IPS-18c (cell line): ENCODE data around the gene NUP214.
"Not testable (repeated sequence)": the region's sequence is repeated elsewhere in the genome, so short reads cannot be mapped to it uniquely, and the experiment has no call there.

Source experiments
- H3K4me3 ChIP-seq: 2 replicates; pipeline ENCODE4 v1.7.0; 2013; ENCODE audit warnings: low read depth, mild to moderate bottlenecking, low read length, moderate library complexity; ENCODE audit not compliant: insufficient read depth
- H3K9me3 ChIP-seq: one replicate; pipeline ENCODE4 v1.6.1; 2013; ENCODE audit warnings: mild to moderate bottlenecking, low read length, moderate library complexity; ENCODE audit not compliant: control insufficient read depth, insufficient read depth

The NUP214 gene

GRCh38 chr9:131173995-131174394, 48.6 kb downstream of the NUP214 start:
- H3K4me3 ChIP-seq, result no peak overlapping the region
- no peaks in the 10 kb centered on the region for H3K9me3 ChIP-seq

- H3K4me3 ChIP-seq, result no peak overlapping the region
- H3K9me3 ChIP-seq, result no peaks in the 10 kb centered on the region
These were observed 49.4 kb downstream of the NUP214 start for GRCh38 chr9:131174681-131175239.

DNA sequence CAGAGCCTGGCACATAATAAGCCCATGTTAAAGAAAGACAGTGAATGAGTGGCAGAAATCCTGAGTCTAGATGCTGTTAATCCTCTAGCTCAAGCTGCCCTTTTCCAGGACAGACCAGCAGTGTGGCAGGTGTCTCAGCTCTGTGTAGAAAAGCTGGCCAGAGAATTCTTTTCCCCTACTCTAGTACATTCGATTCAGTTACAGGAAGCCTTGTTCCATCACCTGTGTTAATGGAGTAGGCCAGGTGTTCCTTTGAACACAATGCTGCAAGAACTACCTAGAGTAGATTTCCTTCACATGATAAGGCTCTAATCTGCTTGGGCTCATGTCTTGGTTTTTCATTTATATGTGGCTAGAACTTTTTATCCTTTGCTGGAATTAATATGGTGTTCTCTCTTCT, 52.5 kb downstream of the NUP214 start:
- H3K4me3 ChIP-seq, result no peak overlapping the region
- H3K9me3 ChIP-seq, result no peaks in the 10 kb centered on the region

- Histone ChIP-seq H3K9me3 (no peaks in the 10 kb centered on the region), H3K4me3 (no peak overlapping the region)
These were observed 53.0 kb downstream of the NUP214 start for GRCh38 chr9:131178382-131178781.

DNA sequence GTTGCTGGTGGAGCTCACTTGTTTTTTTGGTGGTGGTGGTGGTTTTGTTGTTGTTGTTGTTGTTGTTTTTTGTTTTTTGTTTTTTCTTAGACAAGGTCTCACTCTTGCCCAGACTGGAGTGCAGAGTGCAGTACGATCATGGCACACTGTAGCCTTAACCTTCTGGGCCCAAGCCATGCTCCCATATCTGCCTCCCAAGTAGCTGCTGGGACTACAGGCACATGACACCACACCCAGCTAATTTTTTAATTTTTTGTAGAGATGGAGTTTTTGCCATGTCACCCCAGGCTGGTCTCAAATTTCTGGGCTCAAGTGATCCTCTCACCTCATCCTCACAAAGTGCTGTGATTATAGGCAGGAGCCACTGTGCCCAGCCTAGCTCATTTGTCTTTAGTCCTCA, 53.5 kb downstream of the NUP214 start:
- Histone ChIP-seq H3K9me3 (no peaks in the 10 kb centered on the region), H3K4me3 (no peak overlapping the region)

DNA sequence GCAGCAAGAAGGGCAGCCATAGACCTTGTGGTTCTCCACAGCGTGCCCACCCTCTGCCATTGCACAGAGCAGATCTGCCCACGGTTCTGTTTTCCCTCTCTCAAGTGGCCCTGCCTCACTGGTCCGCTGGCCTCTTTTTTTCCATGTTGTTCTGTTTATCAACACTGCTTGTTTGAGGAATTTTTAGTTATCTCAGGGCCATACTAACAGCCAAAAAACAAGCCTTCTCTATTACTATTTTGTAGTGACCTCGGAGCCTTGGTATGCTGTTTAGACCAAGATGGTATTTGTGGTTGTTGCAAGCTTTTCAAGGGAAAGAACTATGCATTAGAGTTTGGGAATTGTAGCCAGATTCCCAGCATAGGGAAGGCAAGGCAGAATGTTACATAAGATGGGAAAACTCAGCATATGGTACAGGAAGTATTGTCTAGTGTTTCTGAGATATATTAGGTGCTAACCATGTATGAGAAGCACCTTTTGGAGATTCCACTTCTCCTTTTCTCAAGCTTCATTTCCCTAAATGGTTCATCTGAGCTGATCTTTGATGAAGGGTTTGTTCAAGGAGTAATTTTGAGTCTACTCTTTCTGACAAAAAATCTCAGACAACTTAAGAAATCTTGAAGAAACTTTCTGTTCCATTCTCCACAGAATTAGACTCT, 54.3 kb downstream of the NUP214 start:
- H3K4me3 ChIP-seq, result no peak overlapping the region

DNA sequence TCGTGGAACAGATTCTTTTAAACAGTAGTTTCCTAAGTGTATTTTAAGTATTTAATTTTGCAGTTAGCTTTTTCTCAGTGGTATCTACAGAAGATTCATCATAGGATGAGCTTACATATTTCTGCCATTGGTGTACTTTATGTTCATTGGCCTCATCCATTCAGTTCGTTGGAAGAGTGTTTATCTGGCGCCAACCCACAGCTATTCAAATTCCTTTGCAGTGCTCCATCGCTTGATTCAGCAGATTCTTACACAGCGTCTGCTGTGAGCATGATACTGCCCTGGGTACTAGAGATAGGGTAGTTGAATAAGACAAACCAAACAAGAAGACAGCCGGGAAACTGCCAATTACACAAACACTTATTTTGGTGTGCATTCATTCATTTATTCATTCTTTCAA, 55.1 kb downstream of the NUP214 start:
- no peak overlapping the region for H3K4me3 ChIP-seq
- no peaks in the 10 kb centered on the region for H3K9me3 ChIP-seq

More for the DNA sequence above, 54.3 kb downstream of the NUP214 start:
- no peaks in the 10 kb centered on the region for H3K9me3 ChIP-seq

DNA sequence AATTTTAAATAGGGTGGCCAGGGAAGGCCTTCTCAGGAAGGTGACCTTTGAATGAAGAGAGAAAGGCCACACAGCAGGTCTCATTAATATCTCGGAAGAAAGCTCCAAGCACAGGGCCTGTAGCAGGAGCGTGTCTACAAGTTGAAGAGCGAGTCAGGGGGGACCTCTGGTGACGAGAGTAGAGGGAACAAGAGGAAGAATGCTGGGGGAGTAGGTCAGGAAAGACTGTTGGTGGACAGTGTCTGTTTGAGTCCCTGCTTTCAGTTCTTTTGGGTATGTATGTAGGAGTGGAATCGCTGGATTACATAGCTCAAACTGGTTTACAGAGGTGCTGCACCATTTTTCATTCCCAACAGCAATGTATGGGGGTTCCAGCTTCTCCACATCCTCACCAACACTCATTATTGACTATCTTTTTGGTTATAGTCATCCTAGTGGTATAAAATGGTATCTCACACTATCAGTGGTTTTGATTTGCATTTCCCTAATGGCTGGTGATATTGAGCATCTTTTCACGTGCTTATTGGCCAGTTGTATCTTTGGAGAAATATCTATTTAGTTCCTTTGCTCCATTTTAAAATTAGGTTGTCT, 55.8 kb downstream of the NUP214 start:
- H3K4me3 ChIP-seq, result no peak overlapping the region
- no peaks in the 10 kb centered on the region for H3K9me3 ChIP-seq

DNA sequence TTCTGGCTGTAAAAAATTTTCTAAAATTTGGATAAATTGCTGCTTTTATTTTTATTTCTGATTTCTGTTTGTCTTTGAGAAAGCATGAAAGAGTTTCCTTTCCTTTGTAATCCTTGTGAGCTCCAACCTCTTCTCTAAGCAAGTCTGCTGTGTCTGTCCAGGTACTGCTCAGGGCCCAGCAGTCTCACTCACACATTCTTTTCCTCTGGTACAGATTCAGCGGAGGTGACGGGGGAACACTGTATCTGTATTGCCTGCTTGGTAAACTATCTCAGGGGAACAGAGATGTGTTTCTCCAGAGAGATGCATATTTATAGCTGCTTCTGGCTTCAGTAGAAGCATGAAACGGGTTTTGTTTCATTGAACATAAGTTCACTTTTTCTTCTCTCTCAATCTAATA, 60.5 kb downstream of the NUP214 start:
- no peaks in the 10 kb centered on the region for H3K9me3 ChIP-seq
- no peak overlapping the region for H3K4me3 ChIP-seq

DNA sequence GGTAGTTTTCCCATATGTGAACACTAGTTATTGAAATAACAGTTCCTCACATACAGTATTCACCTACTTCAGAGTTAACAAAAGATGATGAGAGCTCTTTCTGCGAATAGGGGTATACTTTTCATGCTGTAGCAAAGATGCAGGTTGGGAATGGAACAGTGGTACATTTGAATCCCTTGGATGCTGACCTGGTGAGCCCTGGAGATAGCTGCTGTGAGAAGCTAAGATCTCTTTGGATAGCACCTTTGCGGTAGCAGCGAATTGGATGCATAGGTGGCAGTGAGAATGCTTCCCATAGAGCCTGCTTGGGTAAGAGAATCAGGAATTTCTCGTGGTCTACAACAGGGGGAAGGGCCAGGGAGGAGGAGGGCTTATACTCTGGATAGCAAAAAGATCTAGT, 61.2 kb downstream of the NUP214 start:
- Histone ChIP-seq H3K4me3 (no peak overlapping the region), H3K9me3 (no peaks in the 10 kb centered on the region)

GRCh38 chr9:131187957-131188356, 62.6 kb downstream of the NUP214 start:
- H3K4me3 ChIP-seq, result no peak overlapping the region
- H3K9me3 ChIP-seq, result no peaks in the 10 kb centered on the region

- Histone ChIP-seq H3K4me3 (no peak overlapping the region), H3K9me3 (no peaks in the 10 kb centered on the region)
These were observed 63.6 kb downstream of the NUP214 start for GRCh38 chr9:131188976-131189375.

- Histone ChIP-seq H3K9me3 (no peaks in the 10 kb centered on the region), H3K4me3 (no peak overlapping the region)
These were observed 64.8 kb downstream of the NUP214 start for GRCh38 chr9:131190191-131190590.

GRCh38 chr9:131191032-131191431, 65.6 kb downstream of the NUP214 start:
- H3K9me3 ChIP-seq, result not testable (repeated sequence)

GRCh38 chr9:131191857-131192256, 66.5 kb downstream of the NUP214 start:
- no peak overlapping the region for H3K4me3 ChIP-seq
- no peaks in the 10 kb centered on the region for H3K9me3 ChIP-seq

More at GRCh38 chr9:131191032-131191431, 65.6 kb downstream of the NUP214 start:
- not testable (repeated sequence) for H3K4me3 ChIP-seq

GRCh38 chr9:131193051-131193450, 67.7 kb downstream of the NUP214 start:
- Histone ChIP-seq H3K4me3 (no peak overlapping the region), H3K9me3 (no peaks in the 10 kb centered on the region)

GRCh38 chr9:131194762-131195161, 69.4 kb downstream of the NUP214 start:
- Histone ChIP-seq H3K9me3 (no peaks in the 10 kb centered on the region), H3K4me3 (no peak overlapping the region)

- Histone ChIP-seq H3K4me3 (no peak overlapping the region), H3K9me3 (no peaks in the 10 kb centered on the region)
These were observed 72.0 kb downstream of the NUP214 start for GRCh38 chr9:131197160-131197911.
